ENCODE data around the gene FCN1. TPM values are rescaled to one million over a fixed set of nuclear protein-coding genes. Genes with fewer than 3 reads are reported as not detected.
"Not testable (repeated sequence)": the region's sequence is repeated elsewhere in the genome, so short reads cannot be mapped to it uniquely, and the experiment has no call there.

FCN1 gene
- total RNA-seq, 1 experiment from 2014 or later, result not detected

DNA sequence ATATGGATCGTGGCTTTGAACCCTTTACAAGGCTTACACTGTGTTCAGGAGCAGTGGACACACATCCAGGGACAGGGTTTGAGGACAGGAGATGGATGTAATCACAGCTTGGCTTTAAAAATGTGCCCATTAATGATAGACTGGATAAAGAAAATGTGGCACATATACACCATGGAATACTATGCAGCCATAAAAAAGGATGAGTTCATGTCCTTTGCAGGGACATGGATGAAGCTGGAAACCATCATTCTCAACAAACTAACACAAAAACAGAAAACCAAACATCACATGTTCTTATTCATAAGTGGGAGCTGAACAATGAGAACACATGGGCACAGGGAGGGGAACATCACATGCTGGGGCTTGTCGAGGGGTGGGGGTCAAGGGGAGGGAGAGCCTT lies 60.3 kb downstream of the FCN1 start:
- DNase-seq (ENCODE audit: low read depth), result not testable (repeated sequence)

DNA sequence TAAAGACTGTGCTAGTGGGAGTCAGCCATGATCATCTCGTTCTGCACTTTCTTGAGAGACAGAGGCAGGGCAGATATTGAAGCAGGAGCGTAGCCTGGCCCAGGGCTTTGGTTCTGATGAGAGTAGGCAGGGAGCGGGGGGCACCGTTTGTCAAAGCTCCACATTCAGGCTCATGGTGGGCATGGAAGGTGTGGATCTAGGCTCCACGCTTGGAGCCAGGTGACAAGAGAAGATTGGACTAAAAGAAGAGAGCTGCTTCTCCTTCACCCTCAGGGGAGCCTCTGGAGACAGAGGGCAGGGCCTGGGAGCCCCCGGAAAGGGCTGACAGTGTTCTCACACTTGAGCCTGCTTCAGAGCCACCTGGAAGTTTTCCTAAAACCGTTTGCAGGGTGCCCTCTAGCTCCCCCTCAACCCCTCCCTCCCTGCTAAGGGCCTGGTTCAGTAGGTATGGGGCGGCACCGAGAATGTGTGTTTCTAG lies 61.8 kb downstream of the FCN1 start:
- DNase-seq (ENCODE audit: low read depth), result no peak

Other genes starting within 250 kb of the FCN1 start
- not detected in 2 replicates for gene FCN2, start 37.1 kb downstream of the FCN1 start, total RNA-seq (2014; rRNA removed)
- not detected in 2 replicates for gene OLFM1, start 169.8 kb upstream of the FCN1 start, total RNA-seq (2014; rRNA removed)